IPS-20b (cell line): ENCODE measurements around the gene KDELR1.
"Not testable (repeated sequence)": the region's sequence is repeated elsewhere in the genome, so short reads cannot be mapped to it uniquely, and the experiment has no call there.

ENCODE experiments used
- H3K27ac ChIP-seq: one replicate; pipeline ENCODE4 v1.5.1; 2013; ENCODE audit warnings: low read length
- H3K27me3 ChIP-seq: 2 replicates; pipeline ENCODE4 v1.6.1; 2013; ENCODE audit warnings: mild to moderate bottlenecking, low read length, inconsistent platforms; ENCODE audit not compliant: insufficient read depth
- H3K36me3 ChIP-seq: 2 replicates; pipeline ENCODE4 v1.6.1; 2013; ENCODE audit warnings: low read depth, mild to moderate bottlenecking, inconsistent platforms, low read length, moderate library complexity; ENCODE audit not compliant: insufficient read depth
- H3K4me1 ChIP-seq: 2 replicates; pipeline ENCODE4 v1.6.1; 2013; ENCODE audit warnings: mild to moderate bottlenecking, control low read depth, inconsistent platforms, low read length, moderate library complexity; ENCODE audit not compliant: insufficient read depth
- H3K4me3 ChIP-seq: 2 replicates; pipeline ENCODE4 v1.5.1; 2013; ENCODE audit warnings: mild to moderate bottlenecking, low read length, inconsistent platforms
- H3K9ac ChIP-seq: 2 replicates; pipeline ENCODE4 v1.6.1; 2013; ENCODE audit warnings: low read depth, mild to moderate bottlenecking, inconsistent platforms, low read length, moderate library complexity
- H3K9me3 ChIP-seq: 2 replicates; pipeline ENCODE4 v1.6.1; 2013; ENCODE audit warnings: mild to moderate bottlenecking, low read depth, low read length, inconsistent platforms; ENCODE audit not compliant: insufficient read depth

The KDELR1 gene

GRCh38 chr19:48396016-48396823 lies 4.9 kb upstream of the KDELR1 start:
- H3K4me1 ChIP-seq, result peaks cover 13% of the 10 kb centered on the region; the same call in 1 of the 2 replicates
- H3K36me3 ChIP-seq, result no peaks in the 10 kb centered on the region
- H3K9me3 ChIP-seq, result peaks cover 3% of the 10 kb centered on the region; the same call in 1 of the 2 replicates
- no peak overlapping the region for H3K27ac ChIP-seq
- H3K27me3 ChIP-seq, result peaks cover 60% of the 10 kb centered on the region
- no peak overlapping the region for H3K9ac ChIP-seq
- no peak overlapping the region for H3K4me3 ChIP-seq

- H3K27ac ChIP-seq, result no peak overlapping the region
These were observed 4.1 kb upstream of the KDELR1 start for GRCh38 chr19:48395499-48395898.

GRCh38 chr19:48395170-48395455 lies 3.8 kb upstream of the KDELR1 start:
- Histone ChIP-seq H3K27me3 (peaks cover 60% of the 10 kb centered on the region), H3K36me3 (no peaks in the 10 kb centered on the region), H3K9ac (no peak overlapping the region), H3K9me3 (peaks cover 3% of the 10 kb centered on the region; the same call in 1 of the 2 replicates), H3K4me1 (peaks cover 9% of the 10 kb centered on the region; the same call in 1 of the 2 replicates), H3K4me3 (no peak overlapping the region; the same call in 1 of the 2 replicates), H3K27ac (no peak overlapping the region)

More at GRCh38 chr19:48395499-48395898, 4.1 kb upstream of the KDELR1 start:
- H3K27me3 ChIP-seq, result peaks cover 60% of the 10 kb centered on the region
- peaks cover 3% of the 10 kb centered on the region; the same call in 1 of the 2 replicates for H3K9me3 ChIP-seq
- H3K9ac ChIP-seq, result no peak overlapping the region
- H3K4me1 ChIP-seq, result peaks cover 9% of the 10 kb centered on the region; the same call in 1 of the 2 replicates
- no peaks in the 10 kb centered on the region for H3K36me3 ChIP-seq
- H3K4me3 ChIP-seq, result no peak overlapping the region

- Histone ChIP-seq H3K4me3 (peak overlapping the region; percentile 58; the same call in 1 of the 2 replicates), H3K27ac (no peak overlapping the region), H3K9me3 (peaks cover 2% of the 10 kb centered on the region; the same call in 1 of the 2 replicates), H3K4me1 (peaks cover 9% of the 10 kb centered on the region; the same call in 1 of the 2 replicates), H3K36me3 (no peaks in the 10 kb centered on the region), H3K9ac (peak overlapping the region; percentile 41; the same call in 1 of the 2 replicates), H3K27me3 (peaks cover 60% of the 10 kb centered on the region)
These were observed 3.2 kb upstream of the KDELR1 start for GRCh38 chr19:48394331-48395169.

- peaks cover 9% of the 10 kb centered on the region; the same call in 1 of the 2 replicates for H3K4me1 ChIP-seq
- H3K9ac ChIP-seq, result peak within 1 kb of the TSS; percentile 41; the same call in 1 of the 2 replicates
- peaks cover 7% of the 10 kb centered on the region for H3K36me3 ChIP-seq
- no peaks in the 10 kb centered on the region for H3K9me3 ChIP-seq
- peaks cover 60% of the 10 kb centered on the region for H3K27me3 ChIP-seq
- no peak within 1 kb of the TSS for H3K27ac ChIP-seq
- H3K4me3 ChIP-seq, result peak within 1 kb of the TSS; percentile 58; the same call in 1 of the 2 replicates
These were observed 2.4 kb upstream of the KDELR1 start, which contains the start of gene GRIN2D for GRCh38 chr19:48393559-48394330. Gene GRIN2D (plus strand): TSS chr19:48393668. CDS start chr19:48398393, 4,725 bp downstream.

- H3K27me3 ChIP-seq, result peaks cover 57% of the 10 kb centered on the region
- H3K9me3 ChIP-seq, result no peaks in the 10 kb centered on the region
- H3K27ac ChIP-seq, result no peak overlapping the region
- H3K4me1 ChIP-seq, result peaks cover 9% of the 10 kb centered on the region; the same call in 1 of the 2 replicates
- peak overlapping the region; percentile 58; the same call in 1 of the 2 replicates for H3K4me3 ChIP-seq
- H3K9ac ChIP-seq, result no peak overlapping the region
- H3K36me3 ChIP-seq, result peaks cover 15% of the 10 kb centered on the region
These were observed 1.7 kb upstream of the KDELR1 start for GRCh38 chr19:48392860-48393558.

- not testable (repeated sequence) for H3K27ac ChIP-seq, H3K4me3 ChIP-seq, H3K4me1 ChIP-seq, H3K9ac ChIP-seq, H3K9me3 ChIP-seq
- H3K36me3 ChIP-seq, result peaks cover 25% of the 10 kb centered on the region
- H3K27me3 ChIP-seq, result peaks cover 47% of the 10 kb centered on the region
These were observed 624 bp upstream of the KDELR1 start for GRCh38 chr19:48392006-48392344.

GRCh38 chr19:48390188-48391099 lies 907 bp downstream of the KDELR1 start:
- Histone ChIP-seq H3K36me3 (peaks cover 40% of the 10 kb centered on the region), H3K27ac (peak overlapping the region; percentile 90), H3K4me1 (peaks cover 4% of the 10 kb centered on the region; the same call in 1 of the 2 replicates), H3K9me3 (no peaks in the 10 kb centered on the region), H3K4me3 (peak overlapping the region; percentile 97), H3K27me3 (peaks cover 32% of the 10 kb centered on the region), H3K9ac (peak overlapping the region; percentile 97)

GRCh38 chr19:48386981-48387380 lies 4.4 kb downstream of the KDELR1 start:
- no peak overlapping the region for H3K4me3 ChIP-seq
- no peak overlapping the region for H3K9ac ChIP-seq
- H3K27me3 ChIP-seq, result no peaks in the 10 kb centered on the region
- H3K9me3 ChIP-seq, result no peaks in the 10 kb centered on the region
- H3K36me3 ChIP-seq, result peaks cover 72% of the 10 kb centered on the region
- no peaks in the 10 kb centered on the region for H3K4me1 ChIP-seq
- no peak overlapping the region for H3K27ac ChIP-seq

- Histone ChIP-seq H3K27me3 (no peaks in the 10 kb centered on the region), H3K36me3 (peaks cover 81% of the 10 kb centered on the region)
These were observed 5.8 kb downstream of the KDELR1 start for GRCh38 chr19:48385461-48386087.

More at GRCh38 chr19:48385461-48386087, 5.8 kb downstream of the KDELR1 start:
- Histone ChIP-seq H3K4me3 (no peak overlapping the region), H3K9me3 (no peaks in the 10 kb centered on the region), H3K27ac (no peak overlapping the region), H3K4me1 (no peaks in the 10 kb centered on the region), H3K9ac (no peak overlapping the region)
